Fibroblast of peridontal ligament (primary cell): ENCODE results near the gene AACS.
A peak's percentile ranks its signal among the peaks of the same experiment; 100 is the strongest.
"Not testable (repeated sequence)": the region's sequence is repeated elsewhere in the genome, so short reads cannot be mapped to it uniquely, and the experiment has no call there.

ENCODE experiments used
- DNase-seq: peaks from one replicate; pipeline ENCODE4 v3.0.0-alpha.2; 2010; ENCODE audit errors: extremely low read depth

AACS gene

GRCh38 chr12:125124320-125124966, 59.2 kb downstream of the AACS start:
- no peak for DNase-seq

GRCh38 chr12:125125271-125125670, 60.0 kb downstream of the AACS start:
- no peak for DNase-seq

- no peak for DNase-seq
Measured at GRCh38 chr12:125128439-125129178, 63.4 kb downstream of the AACS start.

GRCh38 chr12:125129179-125129571, 63.9 kb downstream of the AACS start:
- DNase-seq = no peak

- no peak for DNase-seq
Measured at GRCh38 chr12:125129591-125130255, 64.5 kb downstream of the AACS start.

- DNase-seq = no peak
Measured at GRCh38 chr12:125131958-125132357, 66.7 kb downstream of the AACS start.

- peak; percentile 5 for DNase-seq
Measured at GRCh38 chr12:125132698-125133400, 67.6 kb downstream of the AACS start.

- no peak for DNase-seq
Measured at GRCh38 chr12:125133616-125134015, 68.4 kb downstream of the AACS start.

- no peak for DNase-seq
Measured at GRCh38 chr12:125134576-125134975, 69.3 kb downstream of the AACS start.

GRCh38 chr12:125135906-125136305, 70.7 kb downstream of the AACS start:
- no peak for DNase-seq

- DNase-seq = no peak
Measured at GRCh38 chr12:125136702-125137101, 71.5 kb downstream of the AACS start.

- no peak for DNase-seq
Measured at GRCh38 chr12:125137766-125138344, 72.6 kb downstream of the AACS start.

GRCh38 chr12:125140279-125141209, 75.3 kb downstream of the AACS start:
- DNase-seq = peak; percentile 11

GRCh38 chr12:125141210-125141573, 76.0 kb downstream of the AACS start:
- not testable (repeated sequence) for DNase-seq

GRCh38 chr12:125142601-125143000, 77.4 kb downstream of the AACS start:
- no peak for DNase-seq

GRCh38 chr12:125143491-125143890, 78.3 kb downstream of the AACS start:
- peak; percentile 4 for DNase-seq

GRCh38 chr12:125145196-125145595, 80.0 kb downstream of the AACS start:
- DNase-seq = no peak

GRCh38 chr12:125148316-125148715, 83.1 kb downstream of the AACS start:
- DNase-seq = no peak

GRCh38 chr12:125149160-125150108, 84.2 kb downstream of the AACS start:
- no peak for DNase-seq

GRCh38 chr12:125151284-125151683, 86.0 kb downstream of the AACS start:
- DNase-seq = no peak
